ENCODE results near the gene NAE1. TPM values are rescaled to one million over a fixed set of nuclear protein-coding genes. Genes with fewer than 3 reads are reported as not detected.
"Not testable (repeated sequence)": the region's sequence is repeated elsewhere in the genome, so short reads cannot be mapped to it uniquely, and the experiment has no call there.

The NAE1 gene
- total RNA-seq, 1 experiment from 2014 or later = 212 TPM

GRCh38 chr16:66811043-66811442 lies 19.7 kb downstream of the NAE1 start:
- no peak for DNase-seq (ENCODE audit: extremely low read depth, low read depth)

DNA sequence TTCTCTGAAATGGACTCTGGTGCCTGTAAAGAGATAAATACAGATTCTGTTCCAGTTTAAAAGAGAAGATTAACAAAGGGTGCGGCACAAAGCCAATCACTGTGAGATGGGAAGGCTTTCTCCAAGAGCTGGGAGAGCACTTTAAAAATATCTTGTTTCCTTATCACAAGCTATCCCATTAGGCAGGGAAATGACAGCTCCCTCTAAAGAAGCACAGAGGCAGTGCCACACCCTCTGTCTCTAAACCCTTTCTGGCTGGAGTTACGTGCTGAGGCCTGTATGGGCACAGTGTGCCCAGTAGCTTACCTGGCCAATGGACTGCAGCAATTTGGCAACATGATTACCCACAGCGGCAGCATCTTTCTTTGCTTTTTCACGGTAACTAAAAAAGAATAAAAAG lies 20.4 kb downstream of the NAE1 start:
- no peak for DNase-seq (ENCODE audit: extremely low read depth, low read depth)

- DNase-seq (ENCODE audit: extremely low read depth, low read depth) = no peak
Measured at GRCh38 chr16:66809765-66810164, 21.0 kb downstream of the NAE1 start.

DNA sequence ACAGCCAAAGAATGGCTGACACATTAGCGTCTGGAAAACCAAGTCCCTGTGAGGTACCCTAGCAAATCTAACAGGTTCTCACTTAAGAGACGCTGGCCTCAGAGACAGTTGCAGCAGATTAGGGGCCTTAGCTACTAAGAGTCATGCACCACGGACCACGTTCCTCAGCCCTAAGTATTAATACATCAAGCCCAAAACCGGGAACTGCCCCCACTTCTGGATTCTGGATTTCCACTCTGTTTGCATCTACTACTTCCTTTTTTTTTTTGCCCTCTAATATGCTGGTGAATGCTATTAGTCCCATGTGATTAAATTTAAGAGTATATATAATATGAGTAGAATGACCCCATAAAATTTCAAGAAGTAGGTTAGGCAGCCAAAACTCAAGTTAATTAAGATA lies 28.6 kb downstream of the NAE1 start:
- DNase-seq (ENCODE audit: extremely low read depth, low read depth) = no peak

- no peak for DNase-seq (ENCODE audit: extremely low read depth, low read depth)
Measured at GRCh38 chr16:66801320-66802105, 29.3 kb downstream of the NAE1 start, which contains the start of gene TERB1. Gene TERB1, minus strand, starts transcription at chr16:66801584. Its CDS starts 4,786 bp downstream, at chr16:66796798.

GRCh38 chr16:66800856-66801255 lies 29.9 kb downstream of the NAE1 start:
- DNase-seq (ENCODE audit: extremely low read depth, low read depth) = no peak

DNA sequence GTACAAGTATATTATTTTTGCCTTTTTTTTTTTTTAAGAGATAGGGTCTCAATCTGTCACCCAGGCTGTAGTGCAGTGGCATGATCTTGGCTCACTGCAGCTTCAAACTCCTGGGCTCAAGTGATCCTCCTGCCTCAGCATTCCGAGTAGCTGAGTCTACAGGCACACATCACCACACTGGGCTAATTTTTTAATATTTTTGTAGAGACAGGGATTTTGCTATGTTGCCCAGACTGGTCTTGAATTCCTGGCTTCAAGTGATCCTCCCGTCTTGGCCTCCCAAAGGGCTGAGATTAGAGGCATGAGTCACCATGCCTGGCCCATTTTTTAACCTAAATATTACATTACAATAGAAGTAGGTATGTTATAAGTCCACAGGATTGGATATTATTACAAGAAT lies 32.6 kb downstream of the NAE1 start:
- DNase-seq (ENCODE audit: extremely low read depth, low read depth) = no peak

GRCh38 chr16:66793984-66794383 lies 36.8 kb downstream of the NAE1 start:
- not testable (repeated sequence) for DNase-seq (ENCODE audit: extremely low read depth, low read depth)

- DNase-seq (ENCODE audit: extremely low read depth, low read depth) = no peak
Measured at GRCh38 chr16:66790130-66790733, 40.5 kb downstream of the NAE1 start.

- no peak for DNase-seq (ENCODE audit: extremely low read depth, low read depth)
Measured at GRCh38 chr16:66787427-66787826, 43.3 kb downstream of the NAE1 start.

GRCh38 chr16:66786551-66786950 lies 44.2 kb downstream of the NAE1 start:
- no peak for DNase-seq (ENCODE audit: extremely low read depth, low read depth)

DNA sequence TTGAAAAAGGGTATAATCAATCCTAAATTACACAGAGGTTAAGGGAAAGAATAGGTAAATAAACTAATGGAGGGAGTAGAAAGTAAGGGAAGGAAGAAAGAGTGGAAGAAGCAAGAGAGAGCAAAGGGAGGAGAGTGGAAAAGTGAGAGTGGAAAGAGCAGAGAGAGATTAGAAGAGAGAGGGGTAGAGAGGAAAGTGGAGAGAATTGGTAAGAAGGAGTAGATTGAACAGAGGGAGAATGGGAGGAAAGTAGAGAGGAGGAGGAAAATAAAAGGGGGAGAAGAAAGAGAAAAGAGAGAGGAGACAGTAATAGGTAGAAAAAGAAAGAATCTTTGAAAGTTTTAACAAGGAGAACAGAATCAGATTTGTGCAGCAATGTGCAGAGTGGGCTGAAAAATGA lies 54.3 kb downstream of the NAE1 start:
- DNase-seq (ENCODE audit: extremely low read depth, low read depth) = no peak

GRCh38 chr16:66774981-66775380 lies 55.8 kb downstream of the NAE1 start:
- no peak for DNase-seq (ENCODE audit: extremely low read depth, low read depth)

- no peak for DNase-seq (ENCODE audit: extremely low read depth, low read depth)
Measured at GRCh38 chr16:66758086-66758485, 72.7 kb downstream of the NAE1 start.

- no peak for DNase-seq (ENCODE audit: extremely low read depth, low read depth)
Measured at GRCh38 chr16:66754819-66755218, 76.0 kb downstream of the NAE1 start.

GRCh38 chr16:66754211-66754610 lies 76.6 kb downstream of the NAE1 start:
- no peak for DNase-seq (ENCODE audit: extremely low read depth, low read depth)

DNA sequence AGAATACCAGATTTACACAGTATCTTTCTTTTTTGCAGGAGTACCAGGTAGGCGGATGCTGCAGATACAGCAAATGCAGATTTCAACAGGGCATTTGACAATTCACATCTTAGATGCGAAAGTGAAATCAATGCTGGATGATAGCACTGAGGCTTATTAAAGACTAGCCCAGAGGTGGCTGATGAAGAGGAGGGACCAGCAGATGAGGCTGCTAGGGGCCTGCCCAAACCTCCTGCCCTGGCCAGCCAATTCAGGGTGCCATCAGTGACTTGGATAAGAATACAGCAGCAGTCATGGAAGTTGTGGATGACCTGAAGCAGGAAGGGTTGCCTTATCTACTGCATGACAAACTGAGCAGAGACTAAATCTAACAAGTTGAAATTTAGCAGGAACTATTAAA lies 77.8 kb downstream of the NAE1 start:
- no peak for DNase-seq (ENCODE audit: extremely low read depth, low read depth)

Other genes starting within 250 kb of the NAE1 start
- 35.6 and 35.7 TPM in 2 replicates for gene CMTM3, start 226.3 kb downstream of the NAE1 start, total RNA-seq (2014; rRNA removed; shearing (Covaris generic))
- gene CMTM4, start 134.2 kb downstream of the NAE1 start, total RNA-seq (2014; rRNA removed; shearing (Covaris generic)) = 64.2 and 64.5 TPM in 2 replicates
- gene DYNC1LI2, start 79.4 kb downstream of the NAE1 start, total RNA-seq (2014; rRNA removed; shearing (Covaris generic)) = 104 and 132 TPM in 2 replicates
- gene TERB1, start 29.4 kb downstream of the NAE1 start, total RNA-seq (2014; rRNA removed; shearing (Covaris generic)) = 0.20 TPM in 1 of 2 replicates, not detected in the other
- not detected in 2 replicates for gene CA7, start 13.4 kb upstream of the NAE1 start, total RNA-seq (2014; rRNA removed; shearing (Covaris generic))
- 7.4 and 10.5 TPM in 2 replicates for gene PDP2, start 49.5 kb upstream of the NAE1 start, total RNA-seq (2014; rRNA removed; shearing (Covaris generic))
- not detected in 2 replicates for gene CDH16, start 87.9 kb upstream of the NAE1 start, total RNA-seq (2014; rRNA removed; shearing (Covaris generic))
- gene RRAD, start 94.6 kb upstream of the NAE1 start, total RNA-seq (2014; rRNA removed; shearing (Covaris generic)) = 0.57 and 0.66 TPM in 2 replicates
- 270 and 295 TPM in 2 replicates for gene CIAO2B, start 103.4 kb upstream of the NAE1 start, total RNA-seq (2014; rRNA removed; shearing (Covaris generic))
- 45.5 and 51.5 TPM in 2 replicates for gene CES2, start 104.5 kb upstream of the NAE1 start, total RNA-seq (2014; rRNA removed; shearing (Covaris generic))
- 0.42 and 0.55 TPM in 2 replicates for gene CES3, start 130.3 kb upstream of the NAE1 start, total RNA-seq (2014; rRNA removed; shearing (Covaris generic))
- gene CES4A, start 157.6 kb upstream of the NAE1 start, total RNA-seq (2014; rRNA removed; shearing (Covaris generic)) = not detected in 2 replicates
- gene CBFB, start 198.2 kb upstream of the NAE1 start, total RNA-seq (2014; rRNA removed; shearing (Covaris generic)) = 99.5 and 111 TPM in 2 replicates

Measured in NCI-H460 (cell line).